ENCODE measurements around the gene NMNAT3. TPM values are rescaled to one million over a fixed set of nuclear protein-coding genes. Genes with fewer than 3 reads are reported as not detected.

Gene NMNAT3
- total and polyA plus RNA-seq, 4 donors = 1.9 to 19.7 (median 2.9) TPM

DNA sequence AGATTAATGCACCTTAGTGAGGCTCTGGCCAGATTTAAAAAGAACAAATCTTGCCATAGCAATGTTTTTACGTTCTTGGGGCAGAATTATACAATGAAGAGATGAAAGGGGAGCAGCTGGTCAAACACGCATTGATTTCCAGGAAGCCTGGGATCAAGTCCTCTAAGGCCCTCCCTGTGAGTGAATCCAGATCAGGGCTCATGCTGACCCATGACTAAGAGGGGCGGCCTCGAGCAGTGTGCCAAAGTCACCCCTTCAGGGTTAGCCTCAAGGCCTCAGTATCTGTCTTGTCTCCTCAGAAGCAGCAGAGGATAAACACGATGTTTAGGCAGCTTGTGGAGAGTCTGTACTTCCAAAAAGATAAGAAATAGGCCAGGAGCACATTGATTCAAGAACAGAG lies 129.0 kb downstream of the NMNAT3 start:
- Histone ChIP-seq H3K9ac (ENCODE audit: low read depth in 1 of 2, low read length in 2 of 2) (no peak overlapping the region), H3K27ac (ENCODE audit: low read depth in 1 of 2, low read length in 2 of 2) (no peak overlapping the region), H3K4me3 (ENCODE audit: low read depth in 1 of 3, low read length in 3 of 3) (no peak overlapping the region), H3K9me3 (ENCODE audit: control insufficient read depth in 4 of 4, low read length in 3 of 4) (no peaks in the 10 kb centered on the region), H3K27me3 (ENCODE audit: control insufficient read depth in 4 of 4, insufficient read depth in 4 of 4, low read length in 3 of 4) (no peaks in the 10 kb centered on the region), H3K4me1 (ENCODE audit: control insufficient read depth in 4 of 4, insufficient read depth in 4 of 4, low read length in 3 of 4) (no peaks in the 10 kb centered on the region), H3K36me3 (ENCODE audit: control insufficient read depth in 4 of 4, insufficient read depth in 3 of 4, low read depth in 1 of 4, low read length in 3 of 4) (no peaks in the 10 kb centered on the region)
- 56% methylated on average over 5 of the region's 5 CpGs for WGBS
- DNase-seq (ENCODE audit: low spot score) = no peak
- TF ChIP-seq HNF4A (conservative IDR thresholded peaks at IDR 0.05) = no peak
- TF ChIP-seq, protein P1, sequence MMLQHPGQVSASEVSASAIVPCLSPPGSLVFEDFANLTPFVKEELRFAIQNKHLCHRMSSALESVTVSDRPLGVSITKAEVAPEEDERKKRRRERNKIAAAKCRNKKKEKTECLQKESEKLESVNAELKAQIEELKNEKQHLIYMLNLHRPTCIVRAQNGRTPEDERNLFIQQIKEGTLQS (IDR thresholded peaks at IDR 0.05) = no peak
- peak; percentile 44 to 74 for TF ChIP-seq RXRA (IDR thresholded peaks at IDR 0.05)
- TF ChIP-seq FOXA2 (IDR thresholded peaks at IDR 0.05) = no peak
- no peak for TF ChIP-seq EGR1 (IDR thresholded peaks at IDR 0.05; ENCODE audit: low read depth in 2 of 2)
- TF ChIP-seq JUND (IDR thresholded peaks at IDR 0.05) = peak in 1 of 2 donors; percentile 13
- TF ChIP-seq HNF4G (IDR thresholded peaks at IDR 0.05) = no peak
- no peak for TF ChIP-seq FOXA1 (IDR thresholded peaks at IDR 0.05)
- TF ChIP-seq YY1 (IDR thresholded peaks at IDR 0.05) = no peak
- TF ChIP-seq SP1 (IDR thresholded peaks at IDR 0.05) = peak; percentile 58
- no peak for TF ChIP-seq TAF1 (conservative IDR thresholded peaks at IDR 0.05)
- TF ChIP-seq, protein P2, sequence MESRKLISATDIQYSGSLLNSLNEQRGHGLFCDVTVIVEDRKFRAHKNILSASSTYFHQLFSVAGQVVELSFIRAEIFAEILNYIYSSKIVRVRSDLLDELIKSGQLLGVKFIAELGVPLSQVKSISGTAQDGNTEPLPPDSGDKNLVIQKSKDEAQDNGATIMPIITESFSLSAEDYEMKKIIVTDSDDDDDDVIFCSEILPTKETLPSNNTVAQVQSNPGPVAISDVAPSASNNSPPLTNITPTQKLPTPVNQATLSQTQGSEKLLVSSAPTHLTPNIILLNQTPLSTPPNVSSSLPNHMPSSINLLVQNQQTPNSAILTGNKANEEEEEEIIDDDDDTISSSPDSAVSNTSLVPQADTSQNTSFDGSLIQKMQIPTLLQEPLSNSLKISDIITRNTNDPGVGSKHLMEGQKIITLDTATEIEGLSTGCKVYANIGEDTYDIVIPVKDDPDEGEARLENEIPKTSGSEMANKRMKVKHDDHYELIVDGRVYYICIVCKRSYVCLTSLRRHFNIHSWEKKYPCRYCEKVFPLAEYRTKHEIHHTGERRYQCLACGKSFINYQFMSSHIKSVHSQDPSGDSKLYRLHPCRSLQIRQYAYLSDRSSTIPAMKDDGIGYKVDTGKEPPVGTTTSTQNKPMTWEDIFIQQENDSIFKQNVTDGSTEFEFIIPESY (IDR thresholded peaks at IDR 0.05) = no peak
- TF ChIP-seq GABPA (IDR thresholded peaks at IDR 0.05 in 1 of 2, conservative IDR thresholded peaks at IDR 0.05 in 1 of 2) = no peak
- TF ChIP-seq NR2F2 (IDR thresholded peaks at IDR 0.05) = peak; percentile 98
- TF ChIP-seq, protein P3, sequence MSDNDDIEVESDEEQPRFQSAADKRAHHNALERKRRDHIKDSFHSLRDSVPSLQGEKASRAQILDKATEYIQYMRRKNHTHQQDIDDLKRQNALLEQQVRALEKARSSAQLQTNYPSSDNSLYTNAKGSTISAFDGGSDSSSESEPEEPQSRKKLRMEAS (IDR thresholded peaks at IDR 0.05) = no peak
- TF ChIP-seq, protein P4, sequence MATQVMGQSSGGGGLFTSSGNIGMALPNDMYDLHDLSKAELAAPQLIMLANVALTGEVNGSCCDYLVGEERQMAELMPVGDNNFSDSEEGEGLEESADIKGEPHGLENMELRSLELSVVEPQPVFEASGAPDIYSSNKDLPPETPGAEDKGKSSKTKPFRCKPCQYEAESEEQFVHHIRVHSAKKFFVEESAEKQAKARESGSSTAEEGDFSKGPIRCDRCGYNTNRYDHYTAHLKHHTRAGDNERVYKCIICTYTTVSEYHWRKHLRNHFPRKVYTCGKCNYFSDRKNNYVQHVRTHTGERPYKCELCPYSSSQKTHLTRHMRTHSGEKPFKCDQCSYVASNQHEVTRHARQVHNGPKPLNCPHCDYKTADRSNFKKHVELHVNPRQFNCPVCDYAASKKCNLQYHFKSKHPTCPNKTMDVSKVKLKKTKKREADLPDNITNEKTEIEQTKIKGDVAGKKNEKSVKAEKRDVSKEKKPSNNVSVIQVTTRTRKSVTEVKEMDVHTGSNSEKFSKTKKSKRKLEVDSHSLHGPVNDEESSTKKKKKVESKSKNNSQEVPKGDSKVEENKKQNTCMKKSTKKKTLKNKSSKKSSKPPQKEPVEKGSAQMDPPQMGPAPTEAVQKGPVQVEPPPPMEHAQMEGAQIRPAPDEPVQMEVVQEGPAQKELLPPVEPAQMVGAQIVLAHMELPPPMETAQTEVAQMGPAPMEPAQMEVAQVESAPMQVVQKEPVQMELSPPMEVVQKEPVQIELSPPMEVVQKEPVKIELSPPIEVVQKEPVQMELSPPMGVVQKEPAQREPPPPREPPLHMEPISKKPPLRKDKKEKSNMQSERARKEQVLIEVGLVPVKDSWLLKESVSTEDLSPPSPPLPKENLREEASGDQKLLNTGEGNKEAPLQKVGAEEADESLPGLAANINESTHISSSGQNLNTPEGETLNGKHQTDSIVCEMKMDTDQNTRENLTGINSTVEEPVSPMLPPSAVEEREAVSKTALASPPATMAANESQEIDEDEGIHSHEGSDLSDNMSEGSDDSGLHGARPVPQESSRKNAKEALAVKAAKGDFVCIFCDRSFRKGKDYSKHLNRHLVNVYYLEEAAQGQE (IDR thresholded peaks at IDR 0.05) = no peak
- no peak for TF ChIP-seq RAD21 (IDR thresholded peaks at IDR 0.05)
- TF ChIP-seq, protein P5, sequence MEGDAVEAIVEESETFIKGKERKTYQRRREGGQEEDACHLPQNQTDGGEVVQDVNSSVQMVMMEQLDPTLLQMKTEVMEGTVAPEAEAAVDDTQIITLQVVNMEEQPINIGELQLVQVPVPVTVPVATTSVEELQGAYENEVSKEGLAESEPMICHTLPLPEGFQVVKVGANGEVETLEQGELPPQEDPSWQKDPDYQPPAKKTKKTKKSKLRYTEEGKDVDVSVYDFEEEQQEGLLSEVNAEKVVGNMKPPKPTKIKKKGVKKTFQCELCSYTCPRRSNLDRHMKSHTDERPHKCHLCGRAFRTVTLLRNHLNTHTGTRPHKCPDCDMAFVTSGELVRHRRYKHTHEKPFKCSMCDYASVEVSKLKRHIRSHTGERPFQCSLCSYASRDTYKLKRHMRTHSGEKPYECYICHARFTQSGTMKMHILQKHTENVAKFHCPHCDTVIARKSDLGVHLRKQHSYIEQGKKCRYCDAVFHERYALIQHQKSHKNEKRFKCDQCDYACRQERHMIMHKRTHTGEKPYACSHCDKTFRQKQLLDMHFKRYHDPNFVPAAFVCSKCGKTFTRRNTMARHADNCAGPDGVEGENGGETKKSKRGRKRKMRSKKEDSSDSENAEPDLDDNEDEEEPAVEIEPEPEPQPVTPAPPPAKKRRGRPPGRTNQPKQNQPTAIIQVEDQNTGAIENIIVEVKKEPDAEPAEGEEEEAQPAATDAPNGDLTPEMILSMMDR (IDR thresholded peaks at IDR 0.05; ENCODE audit: low read depth, low read length, missing input control) = no peak
